ENCODE data around the gene CEP43. TPM values are rescaled to one million over a fixed set of nuclear protein-coding genes. Genes with fewer than 3 reads are reported as not detected.

The CEP43 gene, protein sequence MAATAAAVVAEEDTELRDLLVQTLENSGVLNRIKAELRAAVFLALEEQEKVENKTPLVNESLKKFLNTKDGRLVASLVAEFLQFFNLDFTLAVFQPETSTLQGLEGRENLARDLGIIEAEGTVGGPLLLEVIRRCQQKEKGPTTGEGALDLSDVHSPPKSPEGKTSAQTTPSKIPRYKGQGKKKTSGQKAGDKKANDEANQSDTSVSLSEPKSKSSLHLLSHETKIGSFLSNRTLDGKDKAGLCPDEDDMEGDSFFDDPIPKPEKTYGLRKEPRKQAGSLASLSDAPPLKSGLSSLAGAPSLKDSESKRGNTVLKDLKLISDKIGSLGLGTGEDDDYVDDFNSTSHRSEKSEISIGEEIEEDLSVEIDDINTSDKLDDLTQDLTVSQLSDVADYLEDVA
- total RNA-seq (2021) (23.4 to 25.6 TPM (median 25.1 TPM) in 3 replicates), Bru-seq, nascent RNA (percentile 79 among the genes with signal in this experiment)
- long read RNA-seq, experiment 1, full-length matches to known transcripts: 123 of 183 reads
- long read RNA-seq, experiment 1, partial matches to known transcripts: 13 of 183 reads
- long read RNA-seq, experiment 1, other reads (novel, unspliced or antisense): 47 of 183 reads
- long read RNA-seq, experiment 2, full-length matches to known transcripts: 4 of 16 reads
- long read RNA-seq, experiment 2, partial matches to known transcripts: 5 of 16 reads
- long read RNA-seq, experiment 2, other reads (novel, unspliced or antisense): 7 of 16 reads
- long read RNA-seq, experiment 3, full-length matches to known transcripts: 62 of 81 reads
- long read RNA-seq, experiment 3, partial matches to known transcripts: 5 of 81 reads
- long read RNA-seq, experiment 3, other reads (novel, unspliced or antisense): 14 of 81 reads

GRCh38 chr6:166999145-166999883, at the start of gene CEP43:
CEP43 (plus strand) TSS chr6:166999397; CDS start chr6:166999413, 16 bp downstream.
- ATAC-seq: peak; percentile 96
- CTCF ChIA-PET: interaction anchor here (1.0 to 3.2 kb wide), 11 partner anchors 10 to 284 kb away, joined by 3 to 42 read pairs (median 6); no protein-coding TSS in a partner anchor
- DNase-seq (ENCODE audit: low spot score): peak; percentile 92
- H3K27me3 Mint-ChIP-seq (ENCODE audit: low read depth): no peaks in the 10 kb centered on the region
- H3K4me3 Mint-ChIP-seq: peak within 1 kb of the TSS; percentile 89
- POLR2A ChIA-PET: interaction anchor here (0.6 to 2.8 kb wide), 6 partner anchors 9 to 917 kb away, joined by 3 to 8 read pairs (median 4); partner anchors contain the start of gene RNASET2
- peak within 1 kb of the TSS; percentile 65; the same call in 1 of the 2 replicates for H3K27ac Mint-ChIP-seq
- H3K4me1 Mint-ChIP-seq: peaks cover 27% of the 10 kb centered on the region
- H3K9me3 Mint-ChIP-seq: no peaks in the 10 kb centered on the region
- peaks cover 29% of the 10 kb centered on the region for H3K36me3 Mint-ChIP-seq
- TF ChIP-seq, protein P1, sequence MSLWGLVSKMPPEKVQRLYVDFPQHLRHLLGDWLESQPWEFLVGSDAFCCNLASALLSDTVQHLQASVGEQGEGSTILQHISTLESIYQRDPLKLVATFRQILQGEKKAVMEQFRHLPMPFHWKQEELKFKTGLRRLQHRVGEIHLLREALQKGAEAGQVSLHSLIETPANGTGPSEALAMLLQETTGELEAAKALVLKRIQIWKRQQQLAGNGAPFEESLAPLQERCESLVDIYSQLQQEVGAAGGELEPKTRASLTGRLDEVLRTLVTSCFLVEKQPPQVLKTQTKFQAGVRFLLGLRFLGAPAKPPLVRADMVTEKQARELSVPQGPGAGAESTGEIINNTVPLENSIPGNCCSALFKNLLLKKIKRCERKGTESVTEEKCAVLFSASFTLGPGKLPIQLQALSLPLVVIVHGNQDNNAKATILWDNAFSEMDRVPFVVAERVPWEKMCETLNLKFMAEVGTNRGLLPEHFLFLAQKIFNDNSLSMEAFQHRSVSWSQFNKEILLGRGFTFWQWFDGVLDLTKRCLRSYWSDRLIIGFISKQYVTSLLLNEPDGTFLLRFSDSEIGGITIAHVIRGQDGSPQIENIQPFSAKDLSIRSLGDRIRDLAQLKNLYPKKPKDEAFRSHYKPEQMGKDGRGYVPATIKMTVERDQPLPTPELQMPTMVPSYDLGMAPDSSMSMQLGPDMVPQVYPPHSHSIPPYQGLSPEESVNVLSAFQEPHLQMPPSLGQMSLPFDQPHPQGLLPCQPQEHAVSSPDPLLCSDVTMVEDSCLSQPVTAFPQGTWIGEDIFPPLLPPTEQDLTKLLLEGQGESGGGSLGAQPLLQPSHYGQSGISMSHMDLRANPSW (CRISPR knock-in tag; conservative IDR thresholded peaks at IDR 0.05; ENCODE audit: low read depth): no peak
- TF ChIP-seq ZBTB21 (CRISPR knock-in tag; IDR thresholded peaks at IDR 0.05; ENCODE audit: borderline replicate concordance) (no peak), ZNF232 (CRISPR knock-in tag; IDR thresholded peaks at IDR 0.05) (0 out of 2 replicates have a peak, but pooled peaks have one; percentile 0), SMAD4 (CRISPR knock-in tag; IDR thresholded peaks at IDR 0.05) (no peak), OVOL2 (CRISPR knock-in tag; IDR thresholded peaks at IDR 0.05; ENCODE audit: borderline replicate concordance) (no peak), JUN (CRISPR knock-in tag; IDR thresholded peaks at IDR 0.05) (peak; percentile 84; the same call in 1 of the 2 replicates), USF1 (CRISPR knock-in tag; IDR thresholded peaks at IDR 0.05) (no peak), MXD4 (CRISPR knock-in tag; IDR thresholded peaks at IDR 0.05; ENCODE audit: borderline replicate concordance) (no peak), EMX1 (CRISPR knock-in tag; IDR thresholded peaks at IDR 0.05) (no peak), FOXJ3 (CRISPR knock-in tag; IDR thresholded peaks at IDR 0.05; ENCODE audit: borderline replicate concordance) (no peak), AR (CRISPR knock-in tag; IDR thresholded peaks at IDR 0.05) (no peak), ZNF317 (CRISPR knock-in tag; IDR thresholded peaks at IDR 0.05; ENCODE audit: borderline replicate concordance, low read depth) (no peak), ZNF671 (CRISPR knock-in tag; IDR thresholded peaks at IDR 0.05) (no peak), GABPB1 (CRISPR knock-in tag; IDR thresholded peaks at IDR 0.05) (no peak), ZNF219 (CRISPR knock-in tag; IDR thresholded peaks at IDR 0.05; ENCODE audit: borderline replicate concordance) (no peak), NR3C1 (CRISPR knock-in tag; conservative IDR thresholded peaks at IDR 0.05; ENCODE audit: low read depth) (0 out of 2 replicates have a peak, but pooled peaks have one; percentile 29), ETV6 (CRISPR knock-in tag; IDR thresholded peaks at IDR 0.05) (peak; percentile 90), FOXP1 (CRISPR knock-in tag; IDR thresholded peaks at IDR 0.05; ENCODE audit: borderline replicate concordance) (peak; percentile 82)
- TF ChIP-seq, protein P2, sequence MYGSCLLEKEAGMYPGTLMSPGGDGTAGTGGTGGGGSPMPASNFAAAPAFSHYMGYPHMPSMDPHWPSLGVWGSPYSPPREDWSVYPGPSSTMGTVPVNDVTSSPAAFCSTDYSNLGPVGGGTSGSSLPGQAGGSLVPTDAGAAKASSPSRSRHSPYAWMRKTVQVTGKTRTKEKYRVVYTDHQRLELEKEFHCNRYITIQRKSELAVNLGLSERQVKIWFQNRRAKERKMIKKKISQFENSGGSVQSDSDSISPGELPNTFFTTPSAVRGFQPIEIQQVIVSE (CRISPR knock-in tag; IDR thresholded peaks at IDR 0.05; ENCODE audit: borderline replicate concordance): no peak
- TF ChIP-seq, protein P3, sequence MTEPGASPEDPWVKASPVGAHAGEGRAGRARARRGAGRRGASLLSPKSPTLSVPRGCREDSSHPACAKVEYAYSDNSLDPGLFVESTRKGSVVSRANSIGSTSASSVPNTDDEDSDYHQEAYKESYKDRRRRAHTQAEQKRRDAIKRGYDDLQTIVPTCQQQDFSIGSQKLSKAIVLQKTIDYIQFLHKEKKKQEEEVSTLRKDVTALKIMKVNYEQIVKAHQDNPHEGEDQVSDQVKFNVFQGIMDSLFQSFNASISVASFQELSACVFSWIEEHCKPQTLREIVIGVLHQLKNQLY (CRISPR knock-in tag; IDR thresholded peaks at IDR 0.05): peak; percentile 46; the same call in 1 of the 2 replicates
- TF ChIP-seq, protein P4, sequence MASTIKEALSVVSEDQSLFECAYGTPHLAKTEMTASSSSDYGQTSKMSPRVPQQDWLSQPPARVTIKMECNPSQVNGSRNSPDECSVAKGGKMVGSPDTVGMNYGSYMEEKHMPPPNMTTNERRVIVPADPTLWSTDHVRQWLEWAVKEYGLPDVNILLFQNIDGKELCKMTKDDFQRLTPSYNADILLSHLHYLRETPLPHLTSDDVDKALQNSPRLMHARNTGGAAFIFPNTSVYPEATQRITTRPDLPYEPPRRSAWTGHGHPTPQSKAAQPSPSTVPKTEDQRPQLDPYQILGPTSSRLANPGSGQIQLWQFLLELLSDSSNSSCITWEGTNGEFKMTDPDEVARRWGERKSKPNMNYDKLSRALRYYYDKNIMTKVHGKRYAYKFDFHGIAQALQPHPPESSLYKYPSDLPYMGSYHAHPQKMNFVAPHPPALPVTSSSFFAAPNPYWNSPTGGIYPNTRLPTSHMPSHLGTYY (CRISPR knock-in tag; IDR thresholded peaks at IDR 0.05): no peak
- TF ChIP-seq, protein P5, sequence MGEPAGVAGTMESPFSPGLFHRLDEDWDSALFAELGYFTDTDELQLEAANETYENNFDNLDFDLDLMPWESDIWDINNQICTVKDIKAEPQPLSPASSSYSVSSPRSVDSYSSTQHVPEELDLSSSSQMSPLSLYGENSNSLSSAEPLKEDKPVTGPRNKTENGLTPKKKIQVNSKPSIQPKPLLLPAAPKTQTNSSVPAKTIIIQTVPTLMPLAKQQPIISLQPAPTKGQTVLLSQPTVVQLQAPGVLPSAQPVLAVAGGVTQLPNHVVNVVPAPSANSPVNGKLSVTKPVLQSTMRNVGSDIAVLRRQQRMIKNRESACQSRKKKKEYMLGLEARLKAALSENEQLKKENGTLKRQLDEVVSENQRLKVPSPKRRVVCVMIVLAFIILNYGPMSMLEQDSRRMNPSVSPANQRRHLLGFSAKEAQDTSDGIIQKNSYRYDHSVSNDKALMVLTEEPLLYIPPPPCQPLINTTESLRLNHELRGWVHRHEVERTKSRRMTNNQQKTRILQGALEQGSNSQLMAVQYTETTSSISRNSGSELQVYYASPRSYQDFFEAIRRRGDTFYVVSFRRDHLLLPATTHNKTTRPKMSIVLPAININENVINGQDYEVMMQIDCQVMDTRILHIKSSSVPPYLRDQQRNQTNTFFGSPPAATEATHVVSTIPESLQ (CRISPR knock-in tag; IDR thresholded peaks at IDR 0.05): no peak
